Measurements from ENCODE around the gene S1PR4.

S1PR4 gene

GRCh38 chr19:3184847-3185460, 6.4 kb downstream of the S1PR4 start:
- DNase-seq (ENCODE audit: low spot score), result no peak
- no peak for TF ChIP-seq CTCF (IDR thresholded peaks at IDR 0.05)
- peak overlapping the region; percentile 69 to 78 for H3K27ac ChIP-seq
- H3K4me3 ChIP-seq, result peak overlapping the region; percentile 95

- peak; percentile 95 for DNase-seq (ENCODE audit: low spot score)
- H3K27ac ChIP-seq, result peak within 1 kb of the TSS; percentile 69 to 78
- H3K4me3 ChIP-seq, result peak within 1 kb of the TSS; percentile 95
- no peak for TF ChIP-seq CTCF (IDR thresholded peaks at IDR 0.05)
These were observed 7.0 kb downstream of the S1PR4 start, which contains the start of gene NCLN for GRCh38 chr19:3185461-3186159. Gene NCLN (plus strand): TSS chr19:3185930. CDS start chr19:3186031, 101 bp downstream.

GRCh38 chr19:3186160-3186688, 7.7 kb downstream of the S1PR4 start:
- no peak for TF ChIP-seq CTCF (IDR thresholded peaks at IDR 0.05)
- Histone ChIP-seq H3K4me3 (peak overlapping the region; percentile 95), H3K27ac (peak overlapping the region; percentile 69 to 78)
- DNase-seq (ENCODE audit: low spot score), result no peak

- TF ChIP-seq CTCF (IDR thresholded peaks at IDR 0.05), result no peak
- peak overlapping the region; percentile 95 for H3K4me3 ChIP-seq
- DNase-seq (ENCODE audit: low spot score), result no peak
- H3K27ac ChIP-seq, result no peak overlapping the region
These were observed 8.5 kb downstream of the S1PR4 start for GRCh38 chr19:3186891-3187661.

GRCh38 chr19:3187662-3188511, 9.3 kb downstream of the S1PR4 start:
- no peak for TF ChIP-seq CTCF (IDR thresholded peaks at IDR 0.05)
- H3K27ac ChIP-seq, result no peak overlapping the region
- no peak for DNase-seq (ENCODE audit: low spot score)
- H3K4me3 ChIP-seq, result peak overlapping the region; percentile 95
